Activated naive CD4-positive, alpha-beta T cell treated with anti-CD3 and anti-CD28 coated beads, Interleukin-2, amount 10 ng/mL, durations not matched to agents 5 hours and 36 hours (primary cell): ENCODE results near the gene TM9SF3. TPM values are rescaled to one million over a fixed set of nuclear protein-coding genes. Genes with fewer than 3 reads are reported as not detected.

Source experiments
- total RNA-seq, 2 experiments: library from RNA; stranded (reverse); gene quantifications; one replicate each; pipeline ENCODE4 v1.2.3, GENCODE V29; 2021

The TM9SF3 gene
- total RNA-seq: 10 to 100 TPM; 85.0 to 87.0 TPM

GRCh38 chr10:96586419-96587263 is at the start of gene TM9SF3:
Gene TM9SF3, minus strand, starts transcription at chr10:96587012. Its CDS starts 177 bp downstream, at chr10:96586835.

GRCh38 chr10:96513698-96514561 is 72.9 kb downstream of the TM9SF3 start, which contains the start of gene TLL2:
Gene TLL2, minus strand, starts transcription at chr10:96513926. Its CDS starts 241 bp downstream, at chr10:96513685.

Other genes starting within 250 kb of the TM9SF3 start
- not detected for gene OPALIN, start 228.0 kb downstream of the TM9SF3 start, total RNA-seq
- not detected for gene TLL2, start 73.1 kb downstream of the TM9SF3 start, total RNA-seq
- gene PIK3AP1, start 133.5 kb upstream of the TM9SF3 start, total RNA-seq: 1 to 10 TPM; 1.9 to 2.6 TPM
- gene LCOR, start 245.3 kb upstream of the TM9SF3 start, total RNA-seq: 10 to 100 TPM; 24.9 to 28.7 TPM